ENCODE measurements around the gene SOCS6.

SOCS6 gene

DNA sequence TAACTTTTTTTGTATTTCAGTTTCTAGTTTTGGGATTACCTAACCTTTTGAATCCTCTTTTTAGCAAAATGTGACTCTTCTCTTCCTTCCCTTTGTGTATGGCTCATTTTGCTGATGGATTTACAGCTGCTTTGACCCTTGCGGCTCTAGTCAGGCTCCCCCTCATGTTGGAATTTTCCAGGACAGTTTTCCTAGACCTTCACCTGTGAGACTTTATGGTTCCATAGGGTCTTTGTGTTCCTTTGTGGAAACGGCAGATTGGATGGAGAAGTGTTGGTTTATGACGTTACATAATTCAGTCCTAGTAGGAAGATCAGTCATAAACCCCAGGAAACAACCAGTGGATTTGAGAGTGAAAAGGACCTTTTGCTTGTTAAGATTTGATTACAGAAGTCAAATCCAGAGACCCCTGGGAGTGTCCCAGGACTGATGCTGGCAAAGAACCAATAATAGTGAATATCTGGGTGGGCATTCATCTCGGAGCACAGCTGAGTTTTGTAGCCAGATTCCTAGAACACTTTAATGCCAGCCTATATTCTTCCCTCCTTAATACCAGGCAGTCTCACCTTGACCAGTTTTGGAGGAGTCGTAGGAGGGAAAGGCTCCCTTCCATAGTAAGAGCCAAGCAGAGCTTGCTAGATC lies 42.7 kb downstream of the SOCS6 start:
- H3K4me3 ChIP-seq (replicated peaks in 1 of 2; ENCODE audit: low read depth in 2 of 2, low read length in 2 of 2) = no peak overlapping the region
- TF ChIP-seq, protein P1, sequence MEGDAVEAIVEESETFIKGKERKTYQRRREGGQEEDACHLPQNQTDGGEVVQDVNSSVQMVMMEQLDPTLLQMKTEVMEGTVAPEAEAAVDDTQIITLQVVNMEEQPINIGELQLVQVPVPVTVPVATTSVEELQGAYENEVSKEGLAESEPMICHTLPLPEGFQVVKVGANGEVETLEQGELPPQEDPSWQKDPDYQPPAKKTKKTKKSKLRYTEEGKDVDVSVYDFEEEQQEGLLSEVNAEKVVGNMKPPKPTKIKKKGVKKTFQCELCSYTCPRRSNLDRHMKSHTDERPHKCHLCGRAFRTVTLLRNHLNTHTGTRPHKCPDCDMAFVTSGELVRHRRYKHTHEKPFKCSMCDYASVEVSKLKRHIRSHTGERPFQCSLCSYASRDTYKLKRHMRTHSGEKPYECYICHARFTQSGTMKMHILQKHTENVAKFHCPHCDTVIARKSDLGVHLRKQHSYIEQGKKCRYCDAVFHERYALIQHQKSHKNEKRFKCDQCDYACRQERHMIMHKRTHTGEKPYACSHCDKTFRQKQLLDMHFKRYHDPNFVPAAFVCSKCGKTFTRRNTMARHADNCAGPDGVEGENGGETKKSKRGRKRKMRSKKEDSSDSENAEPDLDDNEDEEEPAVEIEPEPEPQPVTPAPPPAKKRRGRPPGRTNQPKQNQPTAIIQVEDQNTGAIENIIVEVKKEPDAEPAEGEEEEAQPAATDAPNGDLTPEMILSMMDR (IDR thresholded peaks at IDR 0.05; ENCODE audit: low read depth, low read length) = no peak
- DNase-seq (ENCODE audit: low read depth in 2 of 2) = no peak

DNA sequence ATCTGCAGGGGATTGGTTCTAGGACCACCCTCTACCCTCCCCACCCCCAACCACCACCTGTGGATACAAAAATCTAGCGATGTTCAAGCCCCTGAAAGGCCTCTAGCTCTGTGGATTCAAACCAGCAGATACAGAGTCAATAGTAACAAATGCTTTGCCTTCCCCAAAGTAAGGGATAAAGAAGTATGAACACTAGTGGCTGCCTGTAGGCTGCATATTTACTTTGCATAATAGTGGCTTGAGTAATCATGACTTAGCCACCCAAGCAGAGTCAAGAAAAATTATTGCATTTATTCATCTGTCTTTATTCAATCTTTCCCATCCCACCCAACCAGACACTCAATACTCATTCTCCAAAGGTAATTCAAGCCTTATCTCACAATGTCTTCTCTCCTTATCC lies 43.8 kb downstream of the SOCS6 start:
- peak in 1 of 2 donors; percentile 61 for DNase-seq (ENCODE audit: low read depth in 2 of 2)
- TF ChIP-seq, protein P1 (IDR thresholded peaks at IDR 0.05; ENCODE audit: low read depth, low read length) = no peak
- no peak overlapping the region for H3K4me3 ChIP-seq (replicated peaks in 1 of 2; ENCODE audit: low read depth in 2 of 2, low read length in 2 of 2)

DNA sequence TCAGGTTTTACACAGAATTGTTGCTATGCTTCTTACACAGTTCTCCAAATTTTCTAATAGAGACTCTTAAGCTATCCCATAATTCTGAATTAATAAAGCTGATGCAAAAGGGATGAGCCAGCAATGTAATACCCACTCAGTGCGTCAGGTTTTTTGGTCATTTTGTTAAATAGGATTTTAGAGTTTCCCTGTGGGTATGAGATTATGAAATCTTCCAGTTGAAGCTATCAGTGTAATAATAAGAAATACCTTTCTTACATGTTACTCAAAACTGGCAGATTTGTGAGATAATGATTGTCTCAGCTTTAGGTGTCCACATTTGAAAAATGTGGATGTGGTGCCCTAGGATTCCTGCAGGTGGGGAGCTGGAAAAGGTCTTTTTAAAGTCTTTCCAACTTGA lies 44.5 kb downstream of the SOCS6 start:
- H3K4me3 ChIP-seq (replicated peaks in 1 of 2; ENCODE audit: low read depth in 2 of 2, low read length in 2 of 2) = no peak overlapping the region
- TF ChIP-seq, protein P1 (IDR thresholded peaks at IDR 0.05; ENCODE audit: low read depth, low read length) = no peak
- no peak for DNase-seq (ENCODE audit: low read depth in 2 of 2)

DNA sequence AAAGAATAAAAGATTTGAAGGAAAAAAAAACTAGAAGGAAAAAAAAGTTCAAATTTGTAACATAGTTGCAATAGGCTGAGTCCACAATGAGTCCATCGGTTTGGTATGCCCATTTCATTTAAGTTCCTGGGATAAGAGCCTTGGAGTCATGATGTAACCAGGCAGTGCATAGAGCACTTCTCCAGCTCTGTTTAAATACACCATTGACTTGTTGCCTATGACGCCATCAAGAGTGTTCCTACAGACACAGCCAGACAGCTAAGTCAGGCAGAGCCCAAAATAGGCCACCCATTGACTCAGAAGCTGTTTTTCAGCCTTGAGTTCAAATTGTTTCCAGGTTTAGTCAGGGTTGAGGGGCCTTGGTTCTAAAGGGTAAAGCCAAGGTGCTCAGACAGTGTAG lies 44.9 kb downstream of the SOCS6 start:
- no peak overlapping the region for H3K4me3 ChIP-seq (replicated peaks in 1 of 2; ENCODE audit: low read depth in 2 of 2, low read length in 2 of 2)
- TF ChIP-seq, protein P1 (IDR thresholded peaks at IDR 0.05; ENCODE audit: low read depth, low read length) = no peak
- DNase-seq (ENCODE audit: low read depth in 2 of 2) = peak; percentile 85 to 99

DNA sequence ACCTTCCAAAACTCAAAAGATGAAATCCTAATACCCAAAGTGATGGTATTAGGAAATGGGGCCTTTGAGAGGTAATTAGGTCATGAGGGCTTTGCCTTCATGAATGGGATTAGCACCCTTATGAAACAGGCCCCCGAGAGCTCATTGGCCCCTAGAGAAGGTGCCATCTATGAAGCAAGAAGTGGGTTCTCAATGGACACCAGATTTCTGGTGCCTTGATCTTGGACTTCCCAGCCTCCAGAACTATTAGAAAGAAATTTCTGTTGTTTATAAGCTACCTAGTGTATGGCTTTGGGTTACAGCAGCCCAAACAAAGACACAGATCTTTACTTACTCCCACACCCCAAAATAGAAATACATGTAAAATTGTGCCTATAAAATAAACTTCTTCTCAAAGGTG lies 45.4 kb downstream of the SOCS6 start:
- DNase-seq (ENCODE audit: low read depth in 2 of 2) = no peak
- H3K4me3 ChIP-seq (replicated peaks in 1 of 2; ENCODE audit: low read depth in 2 of 2, low read length in 2 of 2) = no peak overlapping the region
- TF ChIP-seq, protein P1 (IDR thresholded peaks at IDR 0.05; ENCODE audit: low read depth, low read length) = no peak

DNA sequence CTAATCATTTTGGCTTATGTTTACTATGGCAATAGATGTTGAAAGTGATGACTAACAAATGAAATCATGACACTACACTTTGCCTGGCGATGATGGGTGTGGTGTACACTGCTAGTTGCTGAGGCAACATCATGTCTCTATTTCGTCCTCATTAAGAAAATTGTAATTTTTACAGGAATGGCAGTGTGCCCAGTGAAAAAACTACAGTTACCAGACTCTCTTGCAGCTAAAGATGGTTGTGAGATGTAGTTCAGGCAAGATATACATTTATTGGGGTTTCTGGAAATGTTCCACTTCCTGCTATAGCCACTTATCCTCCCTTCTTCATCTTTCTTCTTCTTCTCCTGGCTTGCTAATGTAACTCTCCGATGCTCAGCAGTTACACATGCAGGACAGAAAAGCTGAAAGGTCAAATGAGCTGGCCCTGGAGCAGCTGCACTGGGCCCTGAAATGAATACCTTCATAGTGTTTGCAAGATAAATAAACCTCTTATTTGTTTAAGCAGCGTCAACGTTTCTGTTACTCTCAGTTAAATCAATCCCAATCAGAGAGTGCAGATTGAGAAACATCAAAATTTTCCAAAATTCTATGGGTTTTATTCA lies 46.0 kb downstream of the SOCS6 start:
- TF ChIP-seq, protein P1 (IDR thresholded peaks at IDR 0.05; ENCODE audit: low read depth, low read length) = no peak
- no peak overlapping the region for H3K4me3 ChIP-seq (replicated peaks in 1 of 2; ENCODE audit: low read depth in 2 of 2, low read length in 2 of 2)
- DNase-seq (ENCODE audit: low read depth in 2 of 2) = peak in 1 of 2 donors; percentile 78
